ENCODE measurements around the gene ARHGEF9.

DNA sequence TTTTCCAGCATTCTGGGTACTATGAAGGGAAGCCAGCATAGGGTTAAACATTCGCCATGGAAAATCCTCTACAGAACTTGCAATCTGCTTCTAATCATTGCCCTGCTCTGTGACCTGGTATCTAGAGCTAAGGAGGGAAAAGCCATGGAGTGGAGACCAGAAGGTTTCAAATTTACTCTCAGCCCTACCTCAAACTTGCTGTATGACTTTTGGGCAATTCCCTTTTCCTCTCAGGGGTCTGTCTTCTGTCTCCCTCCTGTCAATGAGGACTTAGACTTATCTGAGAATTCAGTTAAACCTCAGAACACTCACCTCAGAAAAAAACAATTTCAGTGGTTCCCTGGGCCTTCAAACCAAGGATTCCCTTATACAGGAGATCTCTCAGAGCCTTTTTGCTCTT, 29.1 kb downstream of the ARHGEF9 start:
- TF ChIP-seq CTCF (IDR thresholded peaks at IDR 0.05) (no peak), POLR2AphosphoS5 (IDR thresholded peaks at IDR 0.05) (no peak), POLR2A (IDR thresholded peaks at IDR 0.05) (no peak), EP300 (IDR thresholded peaks at IDR 0.05; ENCODE audit: low read depth) (no peak)

Data from transverse colon (tissue), 4 donors.